HG03025 (cell line): ENCODE results near the gene WFDC12.
"Not testable (repeated sequence)": the region's sequence is repeated elsewhere in the genome, so short reads cannot be mapped to it uniquely, and the experiment has no call there.

ENCODE experiments used
- ATAC-seq: cut with Tn5 transposase; IDR thresholded peaks from one replicate; pipeline ENCODE4 v1.9.1; 2021; ENCODE audit warnings: mild to moderate bottlenecking, moderate library complexity; ENCODE audit not compliant: unreplicated experiment, low FRiP score

WFDC12 gene

GRCh38 chr20:45124365-45124764 is at the start of gene WFDC12:
TSS of gene WFDC12 (minus strand) at chr20:45124465. CDS start at chr20:45124447, 18 bp downstream.
- no peak for ATAC-seq

GRCh38 chr20:45173522-45173921 is 49.3 kb upstream of the WFDC12 start:
- ATAC-seq = no peak

GRCh38 chr20:45164906-45165305 is 40.6 kb upstream of the WFDC12 start:
- no peak for ATAC-seq

- ATAC-seq = no peak
Measured at GRCh38 chr20:45163083-45163803, 39.0 kb upstream of the WFDC12 start.

- no peak for ATAC-seq
Measured at GRCh38 chr20:45157962-45158361, 33.7 kb upstream of the WFDC12 start.

GRCh38 chr20:45156713-45157112 is 32.4 kb upstream of the WFDC12 start:
- ATAC-seq = no peak

GRCh38 chr20:45154794-45155193 is 30.5 kb upstream of the WFDC12 start:
- not testable (repeated sequence) for ATAC-seq

- ATAC-seq = no peak
Measured at GRCh38 chr20:45154183-45154582, 29.9 kb upstream of the WFDC12 start.

GRCh38 chr20:45153752-45154151 is 29.5 kb upstream of the WFDC12 start:
- ATAC-seq = no peak

GRCh38 chr20:45153147-45153546 is 28.9 kb upstream of the WFDC12 start:
- no peak for ATAC-seq

GRCh38 chr20:45152405-45152804 is 28.1 kb upstream of the WFDC12 start:
- ATAC-seq = no peak

GRCh38 chr20:45149062-45149461 is 24.8 kb upstream of the WFDC12 start:
- no peak for ATAC-seq

- ATAC-seq = no peak
Measured at GRCh38 chr20:45140836-45141235, 16.6 kb upstream of the WFDC12 start.

GRCh38 chr20:45139733-45140375 is 15.6 kb upstream of the WFDC12 start:
- ATAC-seq = not testable (repeated sequence)

- ATAC-seq = no peak
Measured at GRCh38 chr20:45138561-45139300, 14.5 kb upstream of the WFDC12 start.

- no peak for ATAC-seq
Measured at GRCh38 chr20:45136911-45137310, 12.6 kb upstream of the WFDC12 start.

GRCh38 chr20:45128099-45128498 is 3.8 kb upstream of the WFDC12 start:
- no peak for ATAC-seq

GRCh38 chr20:45121388-45121787 is 2.9 kb downstream of the WFDC12 start:
- no peak for ATAC-seq

- no peak for ATAC-seq
Measured at GRCh38 chr20:45119556-45120266, 4.6 kb downstream of the WFDC12 start.

GRCh38 chr20:45118028-45118427 is 6.2 kb downstream of the WFDC12 start:
- no peak for ATAC-seq

GRCh38 chr20:45117581-45117980 is 6.7 kb downstream of the WFDC12 start:
- ATAC-seq = no peak
